ENCODE measurements around the gene SETD4. TPM values are rescaled to one million over a fixed set of nuclear protein-coding genes. Genes with fewer than 3 reads are reported as not detected.

Gene SETD4
- total and polyA plus RNA-seq, 2 of the 4 experiments (the other 2 are of a cell fraction), result 9.5 to 11.4 TPM

DNA sequence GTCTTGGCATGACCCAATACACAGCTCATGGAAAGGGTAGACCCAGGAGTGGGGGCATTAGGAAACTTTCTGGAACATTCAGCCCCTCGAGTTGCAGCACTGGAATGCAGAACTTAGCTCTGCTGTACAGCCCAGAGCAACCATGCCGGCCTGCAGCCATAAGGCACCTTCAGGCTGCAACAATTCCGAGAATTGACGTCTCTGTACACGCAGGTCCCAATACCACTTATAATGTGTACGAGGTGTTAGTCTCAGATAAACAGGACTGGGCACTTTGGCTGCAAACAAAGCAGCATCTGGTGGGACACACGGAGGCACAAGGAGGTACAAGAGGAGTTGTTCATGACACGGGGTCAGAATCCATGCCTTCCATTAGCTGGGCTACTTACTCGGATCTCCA is 17.4 kb upstream of the SETD4 start:
- H4K8ac ChIP-seq (ENCODE audit: low read depth in 2 of 2, low read length in 2 of 2), result no peak overlapping the region
- WGBS, 2 experiments (ENCODE audit: extremely low coverage in 2 of 2, insufficient read length in 1 of 2), result 0% methylated on average over 1 of the region's 9 CpGs; no CpG with 5 or more reads in 1 of the 2 experiments
- intact Hi-C loops (cut with micrococcal nuclease), result no loop called here
- no peak overlapping the region for H2AK5ac ChIP-seq (ENCODE audit: low read depth, low read length)
- no peak overlapping the region for H2BK15ac ChIP-seq (ENCODE audit: low read depth, low read length)
- H3K9me1 ChIP-seq (ENCODE audit: insufficient read depth, low read length), result peaks cover 5% of the 10 kb centered on the region; the same call in 1 of the 2 replicates
- H4K20me1 ChIP-seq (ENCODE audit: insufficient read depth, low read length), result 0 out of 2 replicates have a peak, but pooled peaks cover 4% of the 10 kb centered on the region
- H3K9me3 ChIP-seq (ENCODE audit: control insufficient read depth, insufficient read depth, low read length), result 0 out of 2 replicates have a peak, but pooled peaks cover 1% of the 10 kb centered on the region
- dilution Hi-C loops (cut with HindIII; ENCODE audit: low sequenced_read_pairs, unreplicated experiment), result no loop called here
- H3K18ac ChIP-seq (ENCODE audit: low read depth, low read length), result no peak overlapping the region
- no peak overlapping the region for H3K27ac ChIP-seq (ENCODE audit: insufficient read depth, low read length)
- no peak overlapping the region for H3K4me2 ChIP-seq (ENCODE audit: low read depth, low read length)
- peaks cover 9% of the 10 kb centered on the region for H3K27me3 ChIP-seq (ENCODE audit: control insufficient read depth, insufficient read depth, low read length)
- no peak overlapping the region for H3K4ac ChIP-seq (ENCODE audit: low read depth, low read length)
- H3K4me3 ChIP-seq (ENCODE audit: insufficient read depth, low read depth, low read length), result no peak overlapping the region
- CTCF ChIA-PET, result interaction anchor here (0.6 kb wide), 1 partner anchor 227 kb away, joined by 5 read pairs; no protein-coding TSS in a partner anchor
- H2BK5ac ChIP-seq (ENCODE audit: low read depth, low read length, poor library complexity, severe bottlenecking), result no peak overlapping the region
- no peak for TF ChIP-seq FOS (IDR thresholded peaks at IDR 0.05; ENCODE audit: low read depth, low read length)
- no peak for TF ChIP-seq NFE2L2 (IDR thresholded peaks at IDR 0.05; ENCODE audit: low read depth, low read length)
- no peak for TF ChIP-seq MAZ (IDR thresholded peaks at IDR 0.05; ENCODE audit: borderline replicate concordance, low read depth, low read length)
- no peak for TF ChIP-seq USF2 (IDR thresholded peaks at IDR 0.05; ENCODE audit: low read depth, low read length)
- no peak for TF ChIP-seq RFX5 (IDR thresholded peaks at IDR 0.05; ENCODE audit: low read depth, low read length)
- TF ChIP-seq MXI1 (IDR thresholded peaks at IDR 0.05; ENCODE audit: borderline replicate concordance, low read depth, low read length), result no peak
- TF ChIP-seq MAFK (IDR thresholded peaks at IDR 0.05; ENCODE audit: low read depth, low read length), result no peak
- TF ChIP-seq CEBPB (IDR thresholded peaks at IDR 0.05; ENCODE audit: low read depth, low read length), result no peak
- TF ChIP-seq ELK1 (IDR thresholded peaks at IDR 0.05; ENCODE audit: borderline replicate concordance, low read depth, low read length), result no peak
- no peak overlapping the region for H2AFZ ChIP-seq (replicated peaks; ENCODE audit: low read length, poor library complexity)
- POLR2A ChIA-PET (ENCODE audit: unreplicated experiment), result no interaction called here
- H3K79me1 ChIP-seq (ENCODE audit: low read depth in 1 of 2, low read length in 2 of 2), result peaks cover 0 to 7% of the 10 kb centered on the region in 2 experiments; a peak in 3 of 4 replicates
- no peak overlapping the region for H2BK20ac ChIP-seq (ENCODE audit: low read depth, low read length)
- no peak overlapping the region for H2BK120ac ChIP-seq (ENCODE audit: low read depth, low read length)
- no peak overlapping the region for H3K56ac ChIP-seq (ENCODE audit: extremely low read depth, insufficient read depth, low read length)
- peaks cover 3% of the 10 kb centered on the region; the same call in 1 of the 2 replicates for H3K4me1 ChIP-seq (ENCODE audit: control insufficient read depth, insufficient read depth, low read length)
- in situ Hi-C loops (cut with MboI; ENCODE audit: low sequenced_read_pairs), result no loop called here
- no peak overlapping the region for H3K23ac ChIP-seq (ENCODE audit: low read depth, low read length)
- no peaks in the 10 kb centered on the region; the same call in none of the 2 replicates for H3K36me3 ChIP-seq (ENCODE audit: control insufficient read depth, insufficient read depth, low read length)
- ATAC-seq (ENCODE audit: low read depth) (no peak), DNase-seq (no peak)
- no peak overlapping the region for H3K9ac ChIP-seq (ENCODE audit: low read depth, low read length)
- no peak overlapping the region for H4K91ac ChIP-seq (ENCODE audit: insufficient read depth, low read depth, low read length)
- no peak overlapping the region for H4K5ac ChIP-seq (ENCODE audit: low read depth, low read length)
- H2AK9ac ChIP-seq (replicated peaks; ENCODE audit: low read depth, low read length, poor library complexity), result no peak overlapping the region
- BruUV-seq (replicated peaks), result no TSS peak
- no peak overlapping the region for H3K14ac ChIP-seq (replicated peaks; ENCODE audit: low read depth, low read length)

Measured in IMR-90 (cell line).